Middle frontal gyrus (tissue), 1 donor: ENCODE measurements around the gene S100A4.

Source experiments
- DNase-seq: peaks from one replicate; pipeline ENCODE4 v3.0.0-alpha.2; 2015; ENCODE audit warnings: low spot score; ENCODE audit errors: extremely low spot score

S100A4 gene

GRCh38 chr1:153547560-153548551, 2.2 kb upstream of the S100A4 start:
- no peak for DNase-seq

GRCh38 chr1:153546796-153547559, 1.4 kb upstream of the S100A4 start:
- no peak for DNase-seq

DNA sequence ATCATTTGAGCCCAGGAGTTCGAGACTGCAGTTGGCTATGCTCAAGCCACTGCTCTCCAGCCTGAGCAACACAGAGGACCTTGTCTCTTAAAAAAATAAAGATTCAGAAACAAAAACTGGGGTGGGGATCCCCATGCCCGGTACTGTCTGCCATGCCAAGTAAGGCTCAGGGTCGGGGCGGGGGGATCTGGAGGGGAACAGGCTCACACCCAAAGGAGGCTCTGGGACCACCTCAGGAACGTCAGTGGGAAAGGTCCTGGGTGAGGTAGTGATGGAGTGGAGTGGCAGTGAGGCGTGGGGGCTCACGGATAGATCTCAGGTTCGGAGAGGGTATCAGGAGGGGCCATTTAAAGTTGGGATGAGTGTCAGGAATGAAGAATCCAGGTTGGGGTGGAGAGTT, 765 bp upstream of the S100A4 start:
- no peak for DNase-seq

DNA sequence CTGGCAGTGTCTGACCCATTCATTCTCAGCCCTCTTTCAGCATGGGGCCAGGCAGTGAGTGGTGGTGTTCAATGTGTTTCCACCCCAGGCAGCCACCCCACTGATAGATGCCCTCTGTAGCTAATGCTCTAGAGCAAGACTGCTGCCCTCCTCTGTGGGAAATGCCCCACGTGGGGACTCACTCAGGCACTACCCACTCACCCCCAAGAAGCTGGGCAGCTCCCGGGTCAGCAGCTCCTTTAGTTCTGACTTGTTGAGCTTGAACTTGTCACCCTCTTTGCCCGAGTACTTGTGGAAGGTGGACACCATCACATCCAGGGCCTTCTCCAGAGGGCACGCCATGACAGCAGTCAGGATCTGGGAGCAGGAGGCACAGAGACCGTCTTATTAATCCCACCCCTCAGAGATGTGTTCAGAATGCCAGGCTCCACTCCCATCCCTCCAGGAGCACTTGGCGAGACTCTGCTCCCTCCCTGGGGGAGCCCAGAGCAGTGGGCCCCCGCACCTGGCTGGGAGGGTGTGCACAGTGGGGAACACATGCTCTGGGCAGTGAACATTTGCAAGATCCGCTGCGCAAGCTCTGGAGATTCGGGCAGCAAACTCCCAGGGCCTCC, 1.0 kb downstream of the S100A4 start:
- DNase-seq = no peak

DNA sequence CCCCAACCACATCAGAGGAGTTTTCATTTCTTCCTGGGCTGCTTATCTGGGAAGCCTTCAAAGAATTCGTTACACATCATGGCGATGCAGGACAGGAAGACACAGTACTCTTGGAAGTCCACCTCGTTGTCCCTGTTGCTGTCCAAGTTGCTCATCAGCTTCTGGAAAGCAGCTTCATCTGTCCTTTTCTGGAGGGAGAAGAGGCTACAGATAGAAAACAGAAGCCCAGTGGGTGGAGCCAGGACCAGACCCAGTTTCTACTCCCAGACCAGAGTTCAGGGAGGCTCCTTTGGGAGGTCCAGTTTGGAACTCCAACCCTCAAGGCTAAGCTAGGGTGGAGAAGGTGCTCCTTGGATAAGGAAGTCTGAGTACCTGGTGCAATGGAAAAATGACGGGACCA, 1.9 kb downstream of the S100A4 start:
- no peak for DNase-seq

DNA sequence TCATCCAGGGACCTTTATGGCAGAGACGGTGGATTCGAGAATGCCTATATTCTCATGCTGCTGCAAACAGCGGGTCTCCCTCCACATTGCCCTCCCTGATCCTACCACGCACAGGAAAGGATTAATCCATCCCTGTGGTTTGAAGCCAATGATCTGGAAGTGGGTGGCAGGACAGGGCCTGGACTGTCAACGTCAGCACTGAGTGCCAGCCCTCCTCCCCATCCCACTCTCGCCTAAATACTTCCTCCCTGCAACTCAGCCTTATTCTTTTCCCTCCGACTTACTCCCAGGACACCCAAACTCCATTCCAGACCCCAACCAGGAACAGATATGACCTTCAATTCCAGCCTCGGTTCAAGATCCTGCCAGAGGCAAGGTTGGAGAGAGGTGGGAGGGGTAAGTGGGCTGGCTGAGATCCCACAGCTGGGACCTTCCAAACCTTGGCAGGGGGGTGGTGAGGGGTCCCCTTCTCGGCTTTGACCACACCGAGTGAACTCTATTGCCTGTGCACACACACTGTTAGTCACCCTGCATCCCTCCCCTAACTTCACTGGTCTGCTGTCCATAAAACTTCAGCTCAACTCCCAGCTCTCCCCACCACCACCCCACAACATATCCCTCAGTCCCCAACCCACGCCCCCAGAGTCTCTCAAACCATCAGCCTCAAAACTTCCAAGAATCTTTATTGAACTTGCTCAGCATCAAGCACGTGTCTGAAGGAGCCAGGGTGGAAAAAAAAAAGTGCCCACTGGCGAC, 2.5 kb downstream of the S100A4 start:
- DNase-seq = no peak

DNA sequence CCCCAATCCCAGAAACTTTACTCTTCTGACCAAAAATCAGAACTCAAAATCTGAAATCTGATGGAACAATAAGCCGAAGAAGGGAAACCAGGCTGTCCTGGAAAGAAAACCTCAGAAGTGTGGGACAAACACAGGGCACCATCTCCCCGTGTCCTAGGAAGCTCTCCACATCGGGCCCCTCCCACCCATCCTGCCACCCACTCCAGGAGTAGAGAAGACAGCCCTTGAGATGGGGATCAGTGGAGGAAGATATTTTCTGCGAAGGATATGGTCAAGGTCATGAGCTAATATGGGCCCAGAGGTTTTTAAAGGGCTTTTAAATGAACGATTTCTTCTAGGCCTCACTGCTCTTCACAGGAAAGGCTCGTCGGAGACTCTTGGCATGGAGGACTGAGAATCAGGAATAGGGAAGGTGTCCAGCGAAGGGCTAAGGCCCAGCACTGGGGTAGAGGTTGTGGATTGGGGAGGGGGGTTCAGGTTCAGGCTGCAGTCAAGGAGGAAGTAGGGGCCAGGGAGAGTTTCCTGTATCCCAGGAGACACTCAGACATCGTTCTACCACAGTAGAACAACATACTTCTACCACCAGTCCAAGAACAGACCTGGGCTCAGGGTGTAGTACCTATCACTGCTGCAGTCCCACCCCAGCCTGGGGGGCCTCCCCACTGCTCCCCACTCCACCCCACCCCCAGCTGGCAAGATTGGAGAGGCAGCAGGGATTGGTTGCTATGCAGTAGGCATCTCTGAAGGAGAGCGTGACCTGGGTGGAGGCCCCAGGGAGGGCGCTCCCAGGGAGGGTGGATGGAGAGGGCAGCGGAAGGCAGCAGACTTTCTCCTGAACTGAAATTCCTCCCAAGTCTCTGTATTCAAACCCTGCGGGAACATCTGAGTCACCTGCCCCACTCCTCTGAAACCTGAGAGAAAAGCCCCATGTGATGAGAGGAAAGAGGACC, 3.7 kb downstream of the S100A4 start:
- DNase-seq = no peak

- no peak for DNase-seq
Measured at GRCh38 chr1:153540394-153541361, 4.9 kb downstream of the S100A4 start, which contains the start of gene S100A5. S100A5 (minus strand) TSS chr1:153540934; CDS start chr1:153540191, 743 bp downstream.

- DNase-seq = no peak
Measured at GRCh38 chr1:153539395-153540093, 6.1 kb downstream of the S100A4 start.

DNA sequence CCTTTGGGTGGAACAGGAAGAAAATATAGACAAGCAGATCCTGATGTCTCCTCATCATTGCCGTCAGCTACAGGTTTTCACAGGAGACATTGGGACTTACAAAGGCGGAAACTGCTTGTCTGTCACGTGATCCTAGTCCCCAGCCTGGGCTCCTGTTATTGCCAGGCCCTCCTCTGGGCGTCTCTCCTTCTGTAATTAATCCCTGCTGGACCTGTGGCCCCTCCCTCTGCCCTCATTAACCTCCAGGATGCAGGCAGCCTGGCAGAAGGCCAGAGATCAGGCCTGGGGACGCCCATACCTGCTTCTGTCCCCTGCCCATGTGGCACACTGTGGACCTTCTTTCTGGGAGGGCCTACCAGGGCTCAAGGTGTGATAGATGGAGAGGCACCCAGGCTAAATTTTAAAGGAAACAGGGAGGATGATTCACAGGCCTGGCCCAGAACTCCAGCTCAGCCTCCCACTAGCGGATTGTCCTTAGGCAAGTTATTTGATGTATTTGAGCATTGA, 7.2 kb downstream of the S100A4 start:
- no peak for DNase-seq

GRCh38 chr1:153537376-153537730, 8.3 kb downstream of the S100A4 start:
- DNase-seq = no peak

DNA sequence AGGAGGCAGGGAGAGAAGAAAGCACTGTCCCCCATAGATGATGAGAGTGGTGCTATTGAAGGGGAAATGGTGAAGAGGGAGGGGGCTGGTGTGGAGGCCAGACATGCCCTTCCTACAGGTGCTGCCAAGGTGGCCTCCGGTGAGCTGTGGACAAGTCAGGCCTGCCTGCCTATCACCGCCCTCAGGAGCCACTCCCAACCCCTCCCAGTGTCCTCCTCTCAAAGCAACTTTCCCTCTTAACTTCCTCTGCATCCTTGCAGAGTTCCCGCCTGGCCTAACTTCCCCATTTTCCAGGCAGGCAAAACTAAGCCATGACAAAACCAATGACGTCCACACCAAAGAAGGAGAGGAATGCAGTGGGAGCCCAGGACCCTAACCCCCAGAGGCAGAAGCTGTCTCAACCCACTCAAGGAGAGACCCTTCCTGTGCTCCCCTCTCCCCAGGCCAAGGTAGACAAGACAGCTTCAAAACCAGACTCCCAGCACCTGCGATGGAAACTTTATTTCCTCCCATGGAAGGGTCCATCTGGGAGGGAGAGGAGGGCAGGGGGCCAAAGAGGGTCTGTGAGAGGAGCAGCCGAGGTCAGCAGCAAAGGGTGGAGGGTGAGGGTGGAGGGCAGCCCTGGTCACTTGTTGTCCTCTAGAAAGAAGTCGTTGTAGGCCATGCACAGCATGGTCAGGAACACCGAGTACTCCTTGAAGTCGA, 8.8 kb downstream of the S100A4 start:
- DNase-seq = no peak

GRCh38 chr1:153536012-153536670, 9.5 kb downstream of the S100A4 start:
- DNase-seq = peak; percentile 22

DNA sequence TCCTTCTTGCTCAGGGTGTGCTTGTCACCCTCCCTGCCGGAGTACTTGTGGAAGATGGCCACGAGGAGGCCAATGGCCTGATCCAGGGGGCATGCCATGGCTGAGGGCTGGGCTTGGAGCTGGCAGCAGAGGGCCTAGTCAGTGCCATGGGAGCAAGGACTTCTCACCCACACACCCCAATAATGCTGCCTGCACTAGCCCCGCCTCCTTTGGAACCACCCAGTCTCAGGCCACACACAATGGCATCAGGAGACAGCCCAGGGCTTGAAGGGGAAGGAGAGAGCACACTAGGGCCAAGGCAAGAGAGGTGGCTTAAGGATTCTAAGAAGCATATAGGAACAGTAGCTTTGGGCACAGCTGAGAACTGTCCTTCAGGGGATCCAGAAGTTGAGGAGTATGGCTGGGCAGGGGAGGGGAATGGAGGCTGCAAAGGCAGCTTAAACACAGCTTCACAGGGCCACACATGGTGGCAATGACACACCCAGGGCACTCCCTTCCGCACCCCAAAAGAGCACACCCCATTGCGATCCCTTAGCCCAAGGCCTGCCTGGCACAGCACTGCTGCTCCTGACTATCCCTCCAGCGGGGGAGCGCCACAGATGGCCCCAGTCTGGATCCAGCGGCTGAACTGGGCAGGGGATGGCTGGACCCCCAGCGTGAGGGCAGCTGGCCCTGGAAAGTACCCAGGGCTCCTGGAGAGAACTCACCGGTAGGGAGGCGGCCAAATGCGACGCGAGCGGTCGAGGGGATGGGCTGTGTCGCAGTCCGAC, 10.2 kb downstream of the S100A4 start, which contains the start of gene S100A6:
S100A6 (minus strand) TSS at position 750 of the 770 bp plus-strand sequence; CDS start at position 98, 652 bp downstream.
- DNase-seq = no peak

DNA sequence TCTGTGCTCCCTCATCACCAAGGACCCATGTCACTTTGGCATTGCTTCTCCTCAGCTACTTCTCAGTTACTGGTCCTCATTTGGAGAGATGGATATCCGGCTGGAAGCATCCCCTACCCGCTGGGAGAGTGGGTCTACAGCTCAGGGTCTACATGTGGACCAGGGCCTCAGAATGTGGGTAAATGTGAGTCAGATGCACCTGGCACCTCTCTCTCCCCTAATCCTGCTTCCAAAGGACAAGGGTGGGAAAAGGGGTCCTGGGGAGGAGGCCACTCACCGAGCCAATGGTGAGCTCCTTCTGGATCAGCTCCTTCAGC, 10.7 kb downstream of the S100A4 start:
- DNase-seq = no peak
